ENCODE data around the gene IFT27. TPM values are rescaled to one million over a fixed set of nuclear protein-coding genes. Genes with fewer than 3 reads are reported as not detected.

Gene IFT27
- total RNA-seq, 1 donor from 2014 or later: 31.7 TPM

DNA sequence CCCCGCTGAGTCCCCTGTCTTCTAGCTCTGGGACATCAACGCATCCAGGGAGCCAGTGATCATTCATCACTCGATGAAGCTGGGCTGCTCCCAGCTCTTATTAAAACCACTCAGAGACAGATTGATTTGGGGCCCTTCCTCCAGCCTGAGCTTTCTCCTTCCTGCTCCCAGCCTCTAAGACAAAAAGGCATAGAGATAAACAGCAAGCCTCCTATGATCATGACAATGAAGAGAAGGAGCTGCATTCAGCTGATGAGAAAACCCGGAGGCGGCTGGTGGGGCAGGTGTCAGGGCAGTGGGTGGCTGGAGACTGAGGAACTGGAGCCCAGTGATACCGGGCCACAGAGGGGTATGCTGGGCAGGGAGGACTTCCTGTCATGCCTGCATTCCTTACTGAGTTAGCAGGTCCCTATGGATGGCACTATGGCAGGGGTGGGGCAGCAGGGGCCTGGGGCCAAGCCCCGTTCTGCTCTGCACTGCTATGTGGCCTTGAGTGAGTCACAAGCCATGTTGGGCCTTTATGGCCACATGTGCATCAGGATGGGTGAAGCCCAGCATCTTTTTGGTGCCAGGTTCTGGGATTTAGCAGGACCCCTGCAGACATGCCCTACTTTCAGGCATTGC is 20.7 kb upstream of the IFT27 start:
- H3K36me3 ChIP-seq: no peaks in the 10 kb centered on the region
- H4K20me1 ChIP-seq (ENCODE audit: low read depth): peaks cover 14% of the 10 kb centered on the region
- no peaks in the 10 kb centered on the region for H3K79me2 ChIP-seq (ENCODE audit: low read depth)
- H3K9me3 ChIP-seq (ENCODE audit: low read depth): no peaks in the 10 kb centered on the region
- no peak overlapping the region for H2AFZ ChIP-seq (replicated peaks)
- no peak for DNase-seq (ENCODE audit: low spot score)
- H3K9ac ChIP-seq: no peak overlapping the region
- Mint-ChIP-seq H3K4me3 (peak overlapping the region; percentile 37), H3K9me3 (no peaks in the 10 kb centered on the region), H3K27me3 (ENCODE audit: insufficient read depth, low read depth) (peaks cover 20% of the 10 kb centered on the region), H3K4me1 (peaks cover 50% of the 10 kb centered on the region), H3K27ac (peak overlapping the region; percentile 6), H3K36me3 (no peaks in the 10 kb centered on the region)
- peaks cover 4% of the 10 kb centered on the region for H3F3A ChIP-seq (ENCODE audit: low read depth)
- H3K4me2 ChIP-seq: no peak overlapping the region
- H3K4me1 ChIP-seq: peaks cover 30% of the 10 kb centered on the region
- no peak overlapping the region for H3K27ac ChIP-seq
- peaks cover 22% of the 10 kb centered on the region for H3K27me3 ChIP-seq
- no peak overlapping the region for H3K4me3 ChIP-seq
- TF ChIP-seq EZH2phosphoT487 (IDR thresholded peaks at IDR 0.05) (no peak), CTCF (IDR thresholded peaks at IDR 0.05) (no peak), EZH2 (IDR thresholded peaks at IDR 0.05) (no peak)

DNA sequence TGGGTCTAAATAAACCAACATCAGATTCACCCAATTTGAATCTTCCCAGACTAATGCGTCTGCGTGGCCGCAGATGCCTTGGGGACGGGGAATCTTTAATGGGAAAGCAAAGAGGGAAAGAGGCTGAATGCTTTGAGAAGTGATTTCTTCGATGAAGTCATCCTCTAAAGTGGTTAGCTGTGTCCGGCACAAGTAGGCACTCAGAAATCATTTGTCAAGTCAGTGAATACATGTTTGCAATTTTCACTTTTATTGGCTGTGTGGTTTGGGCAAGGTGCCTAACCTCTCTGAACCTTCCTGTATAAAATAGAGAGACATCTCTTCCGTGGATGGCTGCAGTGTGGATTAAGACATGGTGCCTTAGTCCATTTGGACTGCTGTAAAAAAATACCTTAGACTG is 19.7 kb upstream of the IFT27 start:
- Mint-ChIP-seq H3K36me3 (no peaks in the 10 kb centered on the region), H3K27ac (peak overlapping the region; percentile 42), H3K27me3 (ENCODE audit: insufficient read depth, low read depth) (peaks cover 19% of the 10 kb centered on the region), H3K4me3 (no peak overlapping the region), H3K4me1 (peaks cover 52% of the 10 kb centered on the region), H3K9me3 (no peaks in the 10 kb centered on the region)
- no peak overlapping the region for H3K4me3 ChIP-seq
- H4K20me1 ChIP-seq (ENCODE audit: low read depth): peaks cover 14% of the 10 kb centered on the region
- no peak for DNase-seq (ENCODE audit: low spot score)
- TF ChIP-seq EZH2phosphoT487 (IDR thresholded peaks at IDR 0.05): no peak
- no peak for TF ChIP-seq EZH2 (IDR thresholded peaks at IDR 0.05)
- TF ChIP-seq CTCF (IDR thresholded peaks at IDR 0.05): no peak
- H3K9ac ChIP-seq: no peak overlapping the region
- peaks cover 20% of the 10 kb centered on the region for H3K27me3 ChIP-seq
- no peak overlapping the region for H3K4me2 ChIP-seq
- no peak overlapping the region for H2AFZ ChIP-seq (replicated peaks)
- no peaks in the 10 kb centered on the region for H3K36me3 ChIP-seq
- H3K9me3 ChIP-seq (ENCODE audit: low read depth): no peaks in the 10 kb centered on the region
- peaks cover 30% of the 10 kb centered on the region for H3K4me1 ChIP-seq
- no peak overlapping the region for H3K27ac ChIP-seq
- H3F3A ChIP-seq (ENCODE audit: low read depth): peaks cover 4% of the 10 kb centered on the region
- H3K79me2 ChIP-seq (ENCODE audit: low read depth): no peaks in the 10 kb centered on the region

DNA sequence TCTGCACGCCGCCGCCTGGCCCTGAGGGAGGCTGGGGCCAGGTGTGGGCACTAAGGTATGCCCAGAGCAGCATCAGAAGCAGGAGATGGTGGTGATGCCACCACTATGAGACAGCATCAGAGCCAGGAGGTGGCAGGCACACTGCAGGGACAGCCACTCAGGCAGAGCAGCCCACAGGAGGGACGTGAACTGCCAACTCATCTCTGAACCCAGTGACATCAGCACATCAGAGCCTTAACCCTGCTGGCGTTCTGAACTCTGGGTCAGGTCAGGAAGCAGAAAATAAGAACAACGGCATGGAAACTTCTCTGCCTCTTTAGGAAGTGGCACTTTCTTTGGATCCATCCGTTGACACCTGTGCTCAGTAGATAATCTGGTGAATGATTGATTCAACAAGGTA is 14.7 kb upstream of the IFT27 start:
- no peaks in the 10 kb centered on the region for H3K79me2 ChIP-seq (ENCODE audit: low read depth)
- no peak overlapping the region for H3K4me3 Mint-ChIP-seq
- no peak overlapping the region for H3K4me2 ChIP-seq
- H4K20me1 ChIP-seq (ENCODE audit: low read depth): no peaks in the 10 kb centered on the region
- H3K9ac ChIP-seq: no peak overlapping the region
- H3K9me3 Mint-ChIP-seq: no peaks in the 10 kb centered on the region
- peaks cover 5% of the 10 kb centered on the region for H3K27me3 ChIP-seq
- peaks cover 14% of the 10 kb centered on the region for H3K4me1 Mint-ChIP-seq
- H2AFZ ChIP-seq (replicated peaks): no peak overlapping the region
- peaks cover 8% of the 10 kb centered on the region for H3K27me3 Mint-ChIP-seq (ENCODE audit: insufficient read depth, low read depth)
- H3K9me3 ChIP-seq (ENCODE audit: low read depth): no peaks in the 10 kb centered on the region
- H3F3A ChIP-seq (ENCODE audit: low read depth): peaks cover 4% of the 10 kb centered on the region
- no peaks in the 10 kb centered on the region for H3K36me3 ChIP-seq
- no peaks in the 10 kb centered on the region for H3K36me3 Mint-ChIP-seq
- DNase-seq (ENCODE audit: low spot score): no peak
- H3K4me1 ChIP-seq: peaks cover 5% of the 10 kb centered on the region
- H3K27ac ChIP-seq: no peak overlapping the region
- TF ChIP-seq CTCF (IDR thresholded peaks at IDR 0.05): no peak
- no peak overlapping the region for H3K27ac Mint-ChIP-seq
- H3K4me3 ChIP-seq: no peak overlapping the region

Measured in neural progenitor cell (in vitro differentiated cells).